Stimulated activated CD4-positive, alpha-beta T cell treated with anti-CD3 and anti-CD28 coated beads, Interleukin-1b, Interleukin-23, amount 100 ng/mL, for 4 hours (primary cell): ENCODE results near the gene ERGIC1.

Experiments used
- DNase-seq, 2 donors: peaks; one replicate each; pipeline ENCODE4 v3.0.0-alpha.2; 2020; ENCODE audit warnings: low read depth in 2 of 2

The ERGIC1 gene

DNA sequence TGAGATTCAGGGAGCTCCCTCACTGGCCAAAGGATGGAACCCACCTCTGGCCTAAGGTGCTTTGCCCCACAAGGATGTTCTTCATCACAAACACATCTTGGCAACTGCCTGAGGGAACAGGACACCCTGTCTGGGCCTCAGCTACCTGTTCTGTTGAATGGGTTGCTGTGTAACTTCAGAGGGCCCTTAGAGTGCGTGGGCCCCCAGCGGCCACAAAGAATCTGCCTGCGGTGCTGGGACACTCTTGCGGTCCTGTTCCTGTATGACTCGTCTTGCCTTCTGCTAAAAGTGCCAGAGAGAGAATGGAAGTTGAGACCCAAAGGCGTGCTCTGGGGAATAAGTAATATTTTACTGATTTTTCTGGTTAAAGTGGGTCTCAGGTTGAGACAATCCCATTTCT, 111.1 kb downstream of the ERGIC1 start:
- DNase-seq = no peak

DNA sequence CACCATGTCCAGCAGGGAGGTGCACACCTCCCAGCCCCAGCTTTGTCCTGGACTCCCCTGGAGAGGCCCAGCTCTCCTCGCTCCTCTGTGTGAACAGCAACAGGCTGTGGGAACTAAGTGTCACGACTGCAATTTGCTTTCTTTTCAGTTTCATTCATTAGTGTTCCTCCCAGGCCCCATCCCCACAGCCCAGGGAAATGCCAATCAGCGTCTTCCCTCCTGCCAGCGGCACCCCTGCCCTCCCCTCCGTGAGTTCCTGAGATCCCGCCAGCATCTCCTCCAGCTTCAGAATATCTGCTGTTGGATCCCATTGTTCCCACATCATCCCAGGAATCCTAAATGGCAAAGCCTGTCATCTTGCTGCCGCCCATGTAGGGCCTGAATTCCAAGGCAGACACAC, 112.1 kb downstream of the ERGIC1 start:
- no peak for DNase-seq

DNA sequence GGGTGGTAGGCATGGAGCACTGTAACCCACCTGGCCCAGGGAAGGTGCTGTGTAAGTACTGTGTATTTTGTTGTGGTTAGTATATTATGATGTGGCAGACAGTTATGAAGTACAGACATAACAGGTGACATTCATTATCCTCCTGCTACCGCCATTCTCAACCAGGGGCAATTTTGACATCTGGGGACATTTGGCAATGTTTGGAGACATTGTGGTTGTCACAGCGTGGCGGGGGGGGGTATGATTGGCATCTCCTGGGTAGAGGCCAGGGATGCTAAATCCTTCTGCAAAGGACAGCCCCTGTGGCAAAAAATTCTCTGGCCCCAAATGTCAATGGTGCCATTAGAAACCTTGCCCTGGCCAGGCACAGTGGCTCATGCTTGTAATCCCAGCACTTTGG, 115.4 kb downstream of the ERGIC1 start:
- no peak for DNase-seq

DNA sequence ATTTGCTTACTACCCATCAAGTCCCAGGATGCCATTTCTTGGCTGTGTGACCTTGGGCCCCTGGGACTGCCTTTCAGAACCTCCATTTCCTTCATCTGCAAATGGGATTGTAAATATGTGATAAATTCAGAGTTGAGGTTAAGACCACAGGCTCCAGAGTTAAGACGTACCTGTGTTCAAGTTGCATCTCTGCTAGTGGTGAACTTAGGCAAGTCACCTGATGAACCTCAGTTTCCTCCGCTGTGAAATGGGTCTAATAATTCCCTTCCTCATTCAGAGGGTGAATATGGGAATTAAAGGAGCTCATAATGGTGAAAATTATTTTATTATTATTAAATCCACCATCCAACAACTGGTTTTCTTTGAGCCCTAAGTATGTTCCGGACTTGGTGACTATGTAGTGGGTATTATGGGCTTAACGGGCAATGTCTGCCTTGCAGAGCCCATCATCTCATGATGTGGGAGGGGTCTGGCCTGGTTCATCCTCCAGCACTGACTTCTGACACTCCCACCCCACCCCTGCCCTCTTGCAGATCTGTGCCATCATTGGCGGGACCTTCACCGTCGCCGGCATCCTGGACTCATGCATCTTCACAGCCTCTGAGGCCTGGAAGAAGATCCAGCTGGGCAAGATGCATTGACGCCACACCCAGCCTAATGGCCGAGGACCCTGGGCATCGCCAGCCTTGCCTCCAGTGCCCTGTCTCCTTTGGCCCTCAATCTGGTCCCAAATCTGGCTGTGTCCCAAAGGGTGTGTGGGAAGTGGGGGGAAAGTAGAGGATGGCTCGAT, 116.3 kb downstream of the ERGIC1 start:
- no peak for DNase-seq

DNA sequence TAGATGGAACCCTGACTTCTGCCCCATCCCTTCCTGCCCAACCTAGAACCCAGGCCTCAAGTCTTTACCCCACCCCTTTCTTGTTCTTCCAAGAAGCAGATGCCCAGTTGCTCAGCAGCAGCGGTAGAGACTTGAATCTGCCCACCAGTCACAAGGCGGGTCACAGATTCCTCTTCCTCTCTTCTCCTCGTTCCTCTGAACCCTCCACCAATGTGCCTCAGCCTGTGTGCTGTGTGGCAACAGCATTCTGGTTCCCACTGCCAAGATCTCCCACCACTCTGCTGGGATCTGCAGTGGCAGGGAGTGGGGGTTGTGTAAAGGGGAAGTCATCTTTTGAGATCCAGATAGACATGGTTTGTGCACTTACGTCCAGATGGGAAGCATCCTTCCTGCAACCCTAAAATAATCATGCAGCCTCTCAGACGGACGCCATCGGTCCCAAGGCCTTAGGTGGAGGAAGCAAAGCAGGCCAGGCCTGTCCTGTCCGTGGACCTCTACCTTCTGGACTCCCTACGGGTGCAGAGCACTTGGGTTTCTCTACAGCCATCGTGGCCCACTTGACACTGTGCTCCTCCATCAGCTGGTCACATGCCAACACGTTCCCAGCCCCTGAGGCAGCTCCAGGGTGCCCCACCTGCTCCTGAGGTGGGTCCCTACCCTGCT, 117.5 kb downstream of the ERGIC1 start:
- no peak for DNase-seq

DNA sequence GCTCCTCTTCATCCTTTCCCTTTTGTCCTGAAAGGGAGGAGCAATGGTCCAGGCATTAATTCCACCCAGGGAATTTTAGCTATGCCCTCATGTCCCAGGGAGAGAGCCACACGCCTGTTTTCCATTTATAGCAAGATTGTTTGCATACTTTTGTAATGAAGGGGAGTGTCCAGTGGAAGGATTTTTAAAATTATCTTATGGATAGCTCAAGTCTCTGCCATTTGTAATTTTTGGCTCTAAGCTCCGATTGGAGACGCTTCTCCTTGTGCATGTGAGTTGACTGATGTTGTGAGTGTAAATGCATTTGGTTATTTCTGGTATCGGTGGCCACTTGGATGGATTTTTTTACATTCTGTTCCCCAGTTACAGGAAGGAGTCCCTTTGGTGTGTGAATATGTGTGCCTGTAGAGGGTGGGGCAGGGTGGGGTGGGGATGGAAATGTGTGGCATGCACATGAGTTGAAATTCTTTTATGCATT, 118.0 kb downstream of the ERGIC1 start:
- no peak for DNase-seq

DNA sequence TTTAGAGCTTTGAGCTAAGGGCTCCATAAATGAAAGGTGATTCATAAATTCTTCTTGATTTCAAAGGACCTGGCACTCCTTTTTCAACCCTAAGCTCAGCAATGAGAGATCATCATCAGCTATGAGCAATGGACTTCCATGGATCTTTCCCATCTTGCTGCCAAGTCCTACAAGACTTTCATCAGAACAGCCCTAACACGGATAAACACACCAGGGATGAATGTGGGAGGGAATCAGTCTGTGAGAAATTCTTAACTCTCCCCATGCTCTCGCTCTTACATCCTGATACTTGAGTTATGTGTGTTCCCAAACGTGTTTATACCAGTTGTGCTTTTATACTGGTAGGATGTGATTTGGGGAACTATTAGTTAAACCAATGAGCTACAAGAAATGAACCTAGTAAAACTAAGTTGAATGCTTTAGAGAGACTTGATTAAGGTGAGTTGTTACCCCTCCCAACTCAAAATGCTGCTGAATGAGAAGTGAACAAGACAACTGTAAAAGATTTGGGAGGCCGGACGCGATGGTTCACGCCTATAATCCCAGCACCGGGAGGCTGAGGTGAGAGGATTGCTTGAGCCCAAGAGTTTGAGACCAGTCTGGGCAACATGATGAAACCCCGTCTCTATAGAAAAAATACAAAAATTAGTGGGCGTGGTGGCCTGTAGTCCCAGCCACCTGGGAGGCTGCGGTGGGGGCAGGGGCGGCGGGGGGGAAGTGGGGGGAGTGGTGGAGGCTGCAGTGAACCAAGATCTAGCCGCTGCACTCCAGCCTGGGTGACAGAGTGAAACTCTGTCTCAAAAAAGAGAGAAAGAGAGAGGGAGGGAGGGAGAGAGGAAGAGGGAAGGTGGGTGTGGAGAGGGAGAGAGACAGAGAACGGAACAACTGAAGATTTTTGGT, 120.0 kb downstream of the ERGIC1 start:
- no peak for DNase-seq

DNA sequence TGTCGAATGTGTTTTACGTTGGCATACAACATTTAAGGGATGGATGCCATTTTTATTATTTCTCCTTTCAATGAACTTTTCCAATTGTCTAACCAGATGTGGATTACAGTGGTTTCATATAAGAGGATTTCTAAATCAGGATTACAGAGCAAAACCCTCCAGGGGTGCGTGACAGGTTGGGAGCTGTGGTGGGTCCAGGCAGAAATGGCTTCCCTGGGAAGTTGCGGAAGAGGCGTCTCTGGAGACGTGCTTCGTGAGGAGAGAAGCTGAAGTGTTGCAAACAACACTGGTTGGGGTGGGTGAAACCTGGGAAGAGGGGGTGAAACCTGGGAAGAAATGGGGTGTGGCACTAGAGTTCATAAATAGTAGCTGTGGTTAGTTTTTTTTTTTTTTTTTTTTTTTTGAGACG, 120.7 kb downstream of the ERGIC1 start:
- no peak for DNase-seq

DNA sequence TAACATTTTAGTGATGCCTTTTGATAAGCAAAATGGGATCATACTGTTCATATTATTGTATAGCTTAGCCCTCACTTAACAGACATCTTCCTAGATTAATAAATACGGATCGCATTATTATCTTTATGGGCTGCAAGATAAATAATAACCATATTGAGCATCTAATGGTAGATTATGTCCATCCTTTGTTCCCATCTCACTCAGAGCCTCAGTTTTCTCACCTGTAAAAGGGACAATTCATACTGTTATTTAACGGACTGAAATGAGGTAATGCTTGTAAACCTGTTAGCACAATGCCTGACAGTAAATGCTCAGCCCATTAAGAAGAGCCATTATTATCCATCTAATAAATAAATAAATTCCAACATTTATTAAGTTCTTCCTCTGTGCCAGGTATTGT, 122.2 kb downstream of the ERGIC1 start:
- DNase-seq = no peak

DNA sequence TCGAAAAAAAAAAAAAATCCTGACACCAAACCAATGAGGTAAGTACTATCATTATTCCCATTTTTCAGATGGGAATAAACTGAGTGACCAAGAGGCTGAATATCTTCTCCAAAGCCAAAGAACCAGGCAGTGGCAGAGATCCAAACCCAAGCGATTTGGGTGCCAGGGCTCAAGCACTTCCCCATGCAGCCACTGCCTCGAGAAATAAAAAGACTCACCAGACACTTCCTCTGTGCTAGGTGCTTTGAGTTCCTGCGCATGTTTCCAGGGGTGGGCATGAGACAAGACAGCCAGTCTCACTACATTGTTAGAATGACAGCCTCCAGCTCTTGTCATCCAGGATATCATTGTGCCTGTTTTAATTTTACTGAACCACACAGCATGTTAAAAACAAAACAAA, 122.9 kb downstream of the ERGIC1 start:
- no peak for DNase-seq

DNA sequence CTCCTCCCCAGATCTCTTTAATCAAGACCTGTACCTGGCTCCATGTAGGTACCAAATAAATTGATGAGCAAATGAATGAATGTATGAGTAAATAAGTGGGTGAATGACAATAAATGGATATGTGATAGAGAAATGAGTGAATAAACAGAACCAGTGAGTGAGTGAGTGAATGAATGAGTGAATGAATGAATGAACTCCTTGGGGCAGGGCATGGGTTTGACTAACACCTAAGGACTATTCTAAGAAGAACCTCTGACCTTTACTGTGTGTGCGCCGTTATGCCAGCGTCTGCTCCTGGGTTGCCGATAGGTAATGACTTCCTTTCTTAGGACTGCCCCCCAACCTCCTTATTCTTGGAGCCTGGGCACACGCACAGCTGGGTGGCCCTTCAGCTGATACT, 123.4 kb downstream of the ERGIC1 start:
- no peak for DNase-seq

DNA sequence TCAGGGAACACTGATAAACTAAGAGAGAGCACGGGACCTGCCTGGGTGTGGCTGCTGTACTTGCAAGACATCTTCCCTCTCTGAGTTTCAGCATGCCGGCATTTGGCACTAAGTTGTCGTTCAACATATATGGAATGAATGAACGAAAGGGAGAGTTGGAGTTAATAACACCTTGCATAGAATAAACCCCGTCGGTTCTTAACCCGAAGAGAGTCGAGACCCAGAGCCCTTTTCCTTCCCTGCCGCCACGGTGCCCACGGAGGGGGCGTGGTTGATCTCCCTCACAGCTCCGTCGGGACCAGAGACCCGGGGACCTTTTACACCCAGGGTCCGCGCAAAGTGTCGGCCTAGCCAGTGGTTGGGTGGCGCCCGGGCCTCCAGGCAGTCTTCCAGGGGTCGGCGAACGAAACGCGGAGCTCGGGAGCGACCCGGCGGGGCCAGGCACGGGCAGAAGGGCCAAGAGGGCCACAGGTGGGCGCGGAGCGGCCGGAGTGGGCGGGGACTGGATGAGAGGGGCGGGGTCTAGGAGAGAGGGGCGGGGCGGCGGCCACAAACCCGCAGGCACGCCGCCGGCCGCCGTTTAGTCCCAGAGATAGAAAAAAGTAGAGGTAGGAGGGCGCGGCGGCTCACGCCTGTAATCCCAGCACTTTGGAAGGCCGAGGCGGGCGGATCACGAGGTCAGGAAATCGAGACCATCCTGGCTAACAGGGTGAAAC, 124.4 kb downstream of the ERGIC1 start:
- peak; percentile 55 to 60 for DNase-seq

DNA sequence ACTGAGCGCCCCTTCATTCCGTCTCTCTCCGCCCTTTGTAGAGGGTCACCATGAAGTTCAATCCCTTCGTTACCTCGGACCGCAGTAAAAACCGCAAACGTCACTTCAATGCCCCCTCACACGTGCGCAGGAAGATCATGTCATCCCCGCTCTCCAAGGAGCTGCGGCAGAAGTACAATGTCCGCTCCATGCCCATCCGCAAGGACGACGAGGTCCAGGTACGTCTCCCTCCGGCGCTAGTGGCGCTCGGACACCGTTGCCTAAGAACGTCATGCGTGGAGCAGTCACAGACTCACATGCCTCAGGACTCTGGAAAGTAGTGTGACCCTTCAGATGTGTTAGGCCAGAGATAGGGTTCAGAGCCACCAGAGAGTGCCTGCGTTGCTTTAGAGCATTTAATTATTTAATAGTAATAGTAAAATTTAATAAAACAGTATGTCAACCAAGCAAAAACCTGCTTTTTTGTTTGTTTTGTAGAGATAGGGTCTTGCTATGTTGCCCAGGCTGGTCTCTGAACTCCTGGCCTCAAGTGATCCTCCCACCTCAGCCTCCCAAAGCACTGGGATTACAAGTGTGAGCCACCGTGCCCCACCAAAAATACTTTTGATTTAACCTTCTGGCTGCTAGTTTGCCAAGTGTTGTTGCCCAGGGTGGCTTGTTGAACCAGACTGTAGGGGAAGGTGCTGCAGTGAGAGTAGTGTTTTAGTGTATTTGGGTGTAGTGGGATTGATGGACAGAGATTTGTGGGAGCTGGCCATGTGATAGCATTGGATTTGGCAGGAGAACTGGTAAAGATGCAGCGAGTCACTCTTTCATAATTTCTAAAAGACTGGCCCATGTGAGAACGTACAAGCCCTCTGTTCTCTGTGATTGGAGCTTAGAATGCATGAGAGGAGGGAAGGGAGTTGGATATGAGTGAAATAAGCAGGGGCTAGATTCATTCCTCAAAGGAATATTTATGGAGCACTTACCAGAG, 126.1 kb downstream of the ERGIC1 start:
- no peak for DNase-seq

DNA sequence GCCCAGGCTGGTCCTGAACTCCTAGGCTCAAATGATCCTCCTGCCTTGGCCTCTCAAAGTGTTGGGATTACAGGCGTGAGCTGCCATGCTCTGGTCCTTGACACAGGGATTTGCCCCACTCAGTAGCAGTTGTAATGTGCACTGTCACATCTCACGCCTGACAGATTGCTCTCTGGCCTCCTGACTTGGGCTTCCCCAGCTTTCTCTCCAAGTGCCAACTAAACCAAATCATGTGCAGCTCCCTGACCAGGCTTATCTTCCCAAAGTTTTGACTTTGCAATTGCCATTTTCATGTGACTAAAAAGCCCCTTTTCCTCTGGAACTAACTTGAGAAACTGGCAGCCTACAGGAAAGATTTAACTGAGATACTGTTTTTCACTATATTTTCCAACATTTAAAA, 135.9 kb downstream of the ERGIC1 start:
- no peak for DNase-seq

DNA sequence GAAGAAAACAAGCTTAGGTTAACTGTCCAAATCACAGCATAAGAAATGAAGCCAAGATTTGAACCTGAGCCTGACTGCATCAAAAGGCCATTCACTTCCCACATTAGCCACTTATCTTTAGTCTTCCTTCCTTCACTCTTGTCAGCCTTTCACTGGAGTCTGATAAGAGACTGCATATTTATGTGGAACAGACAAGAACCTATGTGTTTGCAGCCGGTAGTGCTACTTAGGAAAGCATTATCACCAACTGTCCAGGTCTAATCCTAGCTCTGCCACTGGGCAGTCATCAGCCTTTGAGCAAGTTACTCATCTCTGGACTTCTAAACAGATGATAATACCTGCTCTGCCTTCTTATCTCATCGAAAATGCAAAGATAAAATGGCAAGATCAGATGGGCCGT, 137.4 kb downstream of the ERGIC1 start:
- no peak for DNase-seq

DNA sequence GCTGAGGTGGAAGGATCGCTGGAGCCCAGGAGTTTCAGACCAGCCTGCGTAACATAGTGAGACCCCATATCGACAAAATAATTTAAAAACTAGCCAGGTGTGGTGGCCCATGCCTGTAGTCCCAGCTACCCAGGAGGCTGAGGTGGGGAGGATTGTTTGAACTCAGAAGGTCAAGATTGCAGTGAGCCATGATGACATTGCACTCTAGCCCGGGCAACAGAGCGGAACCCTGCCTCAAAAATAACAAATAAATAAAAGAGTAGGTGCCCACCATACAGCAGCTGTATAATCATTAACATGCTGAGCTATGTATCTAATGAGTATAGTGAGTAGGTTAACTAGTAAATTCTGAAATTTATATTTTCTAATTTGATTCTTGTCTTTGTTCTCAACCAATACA, 138.5 kb downstream of the ERGIC1 start:
- no peak for DNase-seq

DNA sequence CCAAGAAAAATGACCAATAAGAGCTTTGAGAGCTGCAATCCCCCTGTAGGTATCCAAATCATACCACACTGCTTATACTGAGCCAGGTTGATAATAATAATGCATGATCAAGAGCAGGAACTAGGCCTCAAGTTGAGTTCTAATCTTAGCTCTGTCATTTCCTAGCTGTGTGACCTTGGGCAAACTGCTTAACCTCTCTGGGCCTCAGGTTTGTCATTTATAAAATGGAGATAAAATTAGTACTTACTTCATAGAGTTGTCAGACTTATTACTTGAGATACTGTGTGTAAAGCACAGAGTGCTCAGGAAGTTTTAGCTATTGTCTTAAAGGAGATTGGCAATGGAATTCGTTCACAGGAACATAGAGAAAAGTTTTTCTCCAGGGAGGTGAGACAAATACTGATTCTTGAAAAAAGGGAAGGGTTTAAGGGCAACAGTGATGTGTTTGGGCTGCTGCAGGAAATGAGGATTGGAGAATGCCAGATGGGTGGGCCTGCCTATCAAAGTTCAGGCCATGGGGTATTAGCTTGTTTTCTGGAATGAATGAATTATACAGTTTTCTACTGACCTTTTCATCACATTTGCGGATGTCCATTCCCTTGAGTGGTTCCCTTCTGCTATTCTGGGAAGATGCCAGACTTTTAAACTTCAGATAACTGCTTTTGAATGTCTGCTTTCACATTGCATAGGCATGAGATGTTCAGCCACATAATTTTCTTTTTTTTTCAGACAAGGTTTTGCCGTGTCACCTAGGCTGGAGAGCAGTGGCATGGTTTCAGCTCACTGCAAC, 139.3 kb downstream of the ERGIC1 start:
- DNase-seq = no peak

DNA sequence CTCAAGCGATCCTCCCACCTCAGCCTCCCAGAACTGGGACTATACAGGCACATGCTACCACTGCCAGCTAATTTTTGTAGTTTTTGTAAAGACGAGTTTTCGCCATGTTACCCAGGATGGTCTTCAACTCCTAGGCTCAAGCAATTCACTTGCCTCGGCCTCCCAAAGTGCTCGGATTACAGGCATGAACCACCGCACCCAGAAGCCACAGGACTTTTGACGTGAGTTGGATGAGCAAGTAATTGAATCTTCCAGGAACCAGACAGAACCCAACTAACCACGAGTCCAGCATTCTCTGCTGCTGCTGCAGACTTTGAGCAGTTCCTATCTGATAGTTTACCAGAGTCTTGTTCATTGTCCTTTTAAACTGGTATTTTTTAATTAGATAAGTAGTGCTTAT, 139.9 kb downstream of the ERGIC1 start:
- no peak for DNase-seq

DNA sequence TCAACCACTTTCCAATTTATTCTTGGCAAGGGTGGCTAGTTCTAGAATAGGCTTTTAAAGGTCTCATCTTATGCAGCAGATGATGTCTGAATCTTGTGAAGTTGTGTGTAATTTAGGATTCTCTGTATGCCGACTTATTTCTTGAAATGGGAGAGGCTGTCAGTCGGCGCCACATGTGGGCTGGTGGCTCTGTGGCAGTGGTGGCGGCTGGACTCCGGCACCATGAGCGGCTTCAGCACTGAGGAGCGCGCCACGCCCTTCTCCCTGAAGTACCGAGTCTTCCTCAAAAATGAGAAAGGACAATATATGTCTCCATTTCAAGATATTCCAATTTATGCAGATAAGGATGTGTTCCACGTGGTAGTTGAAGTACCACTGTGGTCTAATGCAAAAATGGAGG, 141.2 kb downstream of the ERGIC1 start:
- DNase-seq = no peak

DNA sequence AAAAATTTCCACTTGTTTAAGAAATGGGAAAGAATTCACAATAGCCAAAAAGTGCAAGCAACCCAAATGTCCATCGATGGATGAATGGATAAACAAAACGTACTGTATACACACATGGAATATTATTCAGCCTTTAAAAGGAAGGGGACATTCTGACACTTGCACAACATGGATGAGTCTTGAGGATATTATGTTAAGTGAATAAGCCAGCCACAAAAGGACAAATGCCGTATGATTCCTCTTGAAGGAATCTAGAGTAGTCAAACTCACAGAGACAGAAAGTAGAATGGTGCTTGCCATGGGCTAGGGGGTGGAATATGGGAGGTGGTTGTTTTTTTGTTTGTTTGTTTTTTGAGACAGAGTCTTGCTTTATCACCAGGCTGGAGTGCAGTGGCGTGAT, 145.7 kb downstream of the ERGIC1 start:
- no peak for DNase-seq
